Measurements from ENCODE around the gene USP2.

USP2 gene

DNA sequence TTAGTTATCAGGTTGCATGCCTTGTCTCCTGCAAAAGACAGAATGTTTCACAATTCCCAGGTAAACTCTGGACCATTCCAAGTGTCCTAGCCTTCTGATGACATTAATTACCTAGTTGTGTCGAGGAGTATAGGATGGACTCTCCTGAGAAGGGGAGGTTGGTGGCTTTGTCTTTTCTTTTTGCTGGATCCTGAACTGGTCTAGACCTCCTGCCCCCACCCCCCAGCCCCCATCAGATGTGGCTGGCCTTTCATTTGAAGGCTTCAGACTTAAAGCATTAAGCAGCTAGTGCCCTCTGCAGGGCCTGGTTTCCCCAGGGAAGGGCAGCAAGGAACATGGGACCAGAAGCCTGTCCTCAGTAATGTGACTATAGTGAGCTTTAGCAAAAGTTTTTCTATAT is 74.3 kb downstream of the USP2 start:
- H3K27ac ChIP-seq (ENCODE audit: insufficient read depth in 1 of 2, low read depth in 1 of 2, low read length in 2 of 2, poor library complexity in 1 of 2, severe bottlenecking in 2 of 2) = no peak overlapping the region
- H3K27me3 ChIP-seq (replicated peaks in 2 of 5; ENCODE audit: control insufficient read depth in 4 of 5, insufficient read depth in 5 of 5, low read length in 4 of 5) = peaks cover 0 to under 1% (median 0%) of the 10 kb centered on the region in 5 experiments
- DNase-seq = no peak
- H3K4me3 ChIP-seq (ENCODE audit: control insufficient read depth in 1 of 7, extremely low read depth in 1 of 7, insufficient read depth in 4 of 7, low read depth in 2 of 7, low read length in 6 of 7) = no peak overlapping the region
- no peaks in the 10 kb centered on the region for H3K9me3 ChIP-seq (ENCODE audit: control extremely low read depth in 1 of 5, control insufficient read depth in 4 of 5, insufficient read depth in 2 of 5, low read depth in 1 of 5, low read length in 4 of 5)
- H3K4me1 ChIP-seq (ENCODE audit: control extremely low read depth in 1 of 4, control insufficient read depth in 4 of 4, insufficient read depth in 4 of 4, low read length in 3 of 4) = peaks cover 0 to 6% (median 0%) of the 10 kb centered on the region in 4 experiments
- WGBS (ENCODE audit: insufficient coverage) = no CpG with 5 or more reads among the region's 1 CpG
- ChIA-PET CTCF (interaction anchor here (0.5 to 4.7 kb wide), 5 partner anchors 10 to 300 kb away, joined by 3 to 25 read pairs (median 5); partner anchors contain the start of gene MCAM), POLR2A (interaction anchor here (1.5 kb wide), 1 partner anchor 11 kb away, joined by 6 read pairs; no protein-coding TSS in a partner anchor)
- peaks cover 8 to 28% (median 20%) of the 10 kb centered on the region in 4 experiments for H3K36me3 ChIP-seq (ENCODE audit: control insufficient read depth in 4 of 4, insufficient read depth in 4 of 4, low read length in 3 of 4)

DNA sequence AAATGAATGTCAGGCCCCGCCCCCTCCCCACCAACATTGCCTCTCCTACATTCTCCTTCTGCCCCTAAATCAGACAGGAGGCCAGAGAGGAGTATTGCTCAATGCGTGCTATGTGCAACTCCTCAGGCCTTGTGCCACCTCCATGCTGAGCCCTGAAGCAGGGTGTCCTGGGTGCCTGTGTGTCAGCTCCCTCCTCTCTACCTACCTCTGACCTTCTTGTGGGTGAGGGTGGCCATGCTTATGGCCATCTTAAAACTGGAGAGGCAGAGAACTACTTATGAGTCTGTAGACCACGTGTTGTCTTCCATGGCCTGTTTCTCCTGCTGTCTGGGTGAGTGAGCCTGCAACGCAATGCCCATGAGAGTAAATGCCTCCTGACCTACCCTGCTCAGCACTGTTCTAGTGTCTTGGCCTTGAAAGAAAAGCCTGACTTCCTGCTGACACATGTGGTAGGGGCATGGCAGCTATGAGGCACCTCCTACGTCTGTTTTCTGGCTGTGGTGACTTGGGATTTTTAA is 75.1 kb downstream of the USP2 start:
- H3K4me1 ChIP-seq (ENCODE audit: control extremely low read depth in 1 of 4, control insufficient read depth in 4 of 4, insufficient read depth in 4 of 4, low read length in 3 of 4) = peaks cover 0 to 6% (median 0%) of the 10 kb centered on the region in 4 experiments
- no peaks in the 10 kb centered on the region for H3K9me3 ChIP-seq (ENCODE audit: control extremely low read depth in 1 of 5, control insufficient read depth in 4 of 5, insufficient read depth in 2 of 5, low read depth in 1 of 5, low read length in 4 of 5)
- peaks cover 13 to 36% (median 23%) of the 10 kb centered on the region in 4 experiments for H3K36me3 ChIP-seq (ENCODE audit: control insufficient read depth in 4 of 4, insufficient read depth in 4 of 4, low read length in 3 of 4)
- WGBS (ENCODE audit: insufficient coverage) = 94% methylated on average over 2 of the region's 5 CpGs
- CTCF ChIA-PET = interaction anchor here (0.7 to 4.7 kb wide), 3 partner anchors 11 to 70 kb away, joined by 3 to 25 read pairs (median 20); partner anchors contain the start of gene MCAM
- H3K27ac ChIP-seq (ENCODE audit: insufficient read depth in 1 of 2, low read depth in 1 of 2, low read length in 2 of 2, poor library complexity in 1 of 2, severe bottlenecking in 2 of 2) = no peak overlapping the region
- DNase-seq = no peak
- POLR2A ChIA-PET = no interaction called here
- no peaks in the 10 kb centered on the region for H3K27me3 ChIP-seq (replicated peaks in 2 of 5; ENCODE audit: control insufficient read depth in 4 of 5, insufficient read depth in 5 of 5, low read length in 4 of 5)
- no peak overlapping the region for H3K4me3 ChIP-seq (ENCODE audit: control insufficient read depth in 1 of 7, extremely low read depth in 1 of 7, insufficient read depth in 4 of 7, low read depth in 2 of 7, low read length in 6 of 7)

DNA sequence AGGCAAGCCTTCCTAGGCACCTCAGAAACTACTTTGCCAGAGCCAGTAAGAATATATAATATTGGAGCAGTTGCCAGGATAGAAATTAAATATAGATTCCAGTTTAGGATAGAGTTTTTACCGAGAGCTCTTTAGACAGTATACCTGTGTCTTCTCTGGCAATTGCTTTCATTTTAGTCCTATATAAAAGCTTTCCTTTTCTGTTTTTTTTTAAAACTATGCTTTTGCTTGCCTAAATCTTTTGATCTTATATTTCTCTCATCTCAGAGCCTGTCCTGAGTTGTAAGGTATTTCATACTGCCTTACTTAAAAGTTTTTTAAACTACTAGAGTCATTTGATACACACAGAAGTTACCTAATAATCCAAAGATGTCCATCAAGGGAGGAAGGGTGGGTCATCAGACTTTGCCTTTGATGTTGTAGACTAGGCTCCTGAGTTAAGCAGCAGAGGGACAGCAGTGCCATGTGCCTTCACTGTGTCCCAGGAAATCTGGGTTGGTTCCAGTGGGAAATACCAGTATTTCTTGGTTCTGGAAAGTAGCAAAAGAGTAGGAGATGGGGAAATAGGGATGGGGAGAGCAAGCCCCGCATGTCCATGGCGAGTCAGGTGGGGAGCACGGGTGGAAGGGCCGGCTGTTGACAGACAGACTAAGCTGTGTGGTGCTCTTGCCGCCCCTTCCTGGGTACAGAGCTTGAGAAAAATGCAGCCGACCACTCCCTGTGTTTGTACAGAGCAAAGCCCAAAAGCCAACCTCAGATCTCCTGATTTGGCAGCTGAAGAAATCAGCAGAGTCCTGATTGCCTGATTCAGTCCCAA is 75.7 kb downstream of the USP2 start:
- H3K27me3 ChIP-seq (replicated peaks in 2 of 5; ENCODE audit: control insufficient read depth in 4 of 5, insufficient read depth in 5 of 5, low read length in 4 of 5) = no peaks in the 10 kb centered on the region
- peaks cover 0 to 6% (median 0%) of the 10 kb centered on the region in 4 experiments for H3K4me1 ChIP-seq (ENCODE audit: control extremely low read depth in 1 of 4, control insufficient read depth in 4 of 4, insufficient read depth in 4 of 4, low read length in 3 of 4)
- CTCF ChIA-PET = interaction anchor here (1.2 to 4.7 kb wide), 3 partner anchors 12 to 85 kb away, joined by 3 to 25 read pairs (median 20); partner anchors contain the start of gene MCAM
- H3K4me3 ChIP-seq (ENCODE audit: control insufficient read depth in 1 of 7, extremely low read depth in 1 of 7, insufficient read depth in 4 of 7, low read depth in 2 of 7, low read length in 6 of 7) = no peak overlapping the region
- DNase-seq = no peak
- no peaks in the 10 kb centered on the region for H3K9me3 ChIP-seq (ENCODE audit: control extremely low read depth in 1 of 5, control insufficient read depth in 4 of 5, insufficient read depth in 2 of 5, low read depth in 1 of 5, low read length in 4 of 5)
- peaks cover 16 to 42% (median 30%) of the 10 kb centered on the region in 4 experiments for H3K36me3 ChIP-seq (ENCODE audit: control insufficient read depth in 4 of 4, insufficient read depth in 4 of 4, low read length in 3 of 4)
- WGBS (ENCODE audit: insufficient coverage) = 96% methylated on average over 6 of the region's 7 CpGs
- H3K27ac ChIP-seq (ENCODE audit: insufficient read depth in 1 of 2, low read depth in 1 of 2, low read length in 2 of 2, poor library complexity in 1 of 2, severe bottlenecking in 2 of 2) = no peak overlapping the region
- POLR2A ChIA-PET = no interaction called here
